Mesenchymal stem cell (in vitro differentiated cells and primary cell): Measurements from ENCODE around the gene LAPTM5.

Experiments used
- DNase-seq: peaks from one replicate; pipeline ENCODE4 v3.0.0-alpha.2; 2013
- H2AFZ ChIP-seq: one replicate; pipeline ENCODE4 v1.6.1; 2013; ENCODE audit warnings: low read depth, mild to moderate bottlenecking, control low read depth, inconsistent platforms, low read length, moderate library complexity
- H2AK5ac ChIP-seq: 2 replicates; pipeline ENCODE4 v1.6.1; 2013; ENCODE audit warnings: low read length, moderate library complexity, mild to moderate bottlenecking, inconsistent platforms; ENCODE audit not compliant: severe bottlenecking
- H2BK120ac ChIP-seq: one replicate; pipeline ENCODE4 v1.6.1; 2013; ENCODE audit warnings: low read depth, mild to moderate bottlenecking, inconsistent platforms, low read length, moderate library complexity
- H2BK12ac ChIP-seq, 2 experiments: one replicate each; pipeline ENCODE4 v1.6.1; 2013; ENCODE audit warnings: inconsistent platforms in 2 of 2, low read length in 2 of 2, mild to moderate bottlenecking in 2 of 2, moderate library complexity in 2 of 2, control low read depth in 1 of 2
- H2BK15ac ChIP-seq: one replicate; pipeline ENCODE4 v1.6.1; 2013; ENCODE audit warnings: mild to moderate bottlenecking, low read depth, inconsistent platforms; ENCODE audit not compliant: poor library complexity, severe bottlenecking
- H2BK5ac ChIP-seq: 2 replicates; pipeline ENCODE4 v1.6.1; 2013; ENCODE audit warnings: low read depth, mild to moderate bottlenecking, low read length, control low read depth, inconsistent platforms; ENCODE audit not compliant: poor library complexity, severe bottlenecking
- H3K14ac ChIP-seq, 2 experiments: one replicate each; pipeline ENCODE4 v1.6.1; 2013; ENCODE audit warnings: inconsistent platforms in 2 of 2, low read length in 2 of 2, control low read depth in 1 of 2, mild to moderate bottlenecking in 1 of 2, moderate library complexity in 1 of 2
- H3K18ac ChIP-seq, 2 experiments: one replicate each; pipeline ENCODE4 v1.6.1; 2013; ENCODE audit warnings: inconsistent platforms in 2 of 2, low read length in 2 of 2, control low read depth in 1 of 2, low read depth in 1 of 2, mild to moderate bottlenecking in 1 of 2
- H3K23ac ChIP-seq, 2 experiments: one replicate each; pipeline ENCODE4 v1.6.1; 2013; ENCODE audit warnings: inconsistent platforms in 2 of 2, low read length in 2 of 2, mild to moderate bottlenecking in 2 of 2, moderate library complexity in 2 of 2, control low read depth in 1 of 2
- H3K27ac ChIP-seq: 2 replicates; pipeline ENCODE4 v1.5.1; 2013; ENCODE audit warnings: mild to moderate bottlenecking, moderate library complexity, low read length, control low read depth, inconsistent platforms; ENCODE audit not compliant: poor library complexity, severe bottlenecking
- H3K27me3 ChIP-seq, 2 experiments: 2 replicates each; pipeline versions ENCODE4 v1.6.1 to v1.7.0; 2013; ENCODE audit warnings: low read length in 2 of 2, mild to moderate bottlenecking in 2 of 2, moderate library complexity in 2 of 2, control low read depth in 1 of 2, inconsistent platforms in 1 of 2; ENCODE audit not compliant: control insufficient read depth in 1 of 2, insufficient read depth in 1 of 2
- H3K36me3 ChIP-seq, 2 experiments: 2 replicates each; pipeline versions ENCODE4 v1.6.1 to v1.7.0; 2013; ENCODE audit warnings: low read length in 2 of 2, control low read depth in 1 of 2, inconsistent platforms in 1 of 2, low read depth in 1 of 2, mild to moderate bottlenecking in 1 of 2; ENCODE audit not compliant: insufficient read depth in 2 of 2, control insufficient read depth in 1 of 2
- H3K4ac ChIP-seq, 2 experiments: one replicate each; pipeline ENCODE4 v1.6.1; 2013; ENCODE audit warnings: inconsistent platforms in 2 of 2, low read length in 2 of 2, mild to moderate bottlenecking in 2 of 2, moderate library complexity in 2 of 2, control low read depth in 1 of 2, low read depth in 1 of 2
- H3K4me1 ChIP-seq: 2 replicates; pipeline ENCODE4 v1.6.1; 2013; ENCODE audit warnings: low read depth, low read length, control low read depth; ENCODE audit not compliant: control insufficient read depth, insufficient read depth
- H3K4me2 ChIP-seq: 2 replicates; pipeline ENCODE4 v1.6.1; 2013; ENCODE audit warnings: low read length, mild to moderate bottlenecking, inconsistent platforms; ENCODE audit not compliant: poor library complexity, severe bottlenecking
- H3K4me3 ChIP-seq, 2 experiments: 2 replicates each; pipeline versions ENCODE4 v1.5.1 to v1.7.0; 2013; ENCODE audit warnings: low read length in 2 of 2, mild to moderate bottlenecking in 2 of 2, control low read depth in 1 of 2, low read depth in 1 of 2; ENCODE audit not compliant: insufficient read depth in 1 of 2
- H3K79me1 ChIP-seq: replicated peaks from 2 replicates; pipeline ENCODE4 v1.6.1; 2013; ENCODE audit warnings: mild to moderate bottlenecking, control low read depth, low read length, inconsistent platforms; ENCODE audit not compliant: poor library complexity, severe bottlenecking
- H3K9ac ChIP-seq: 2 replicates; pipeline ENCODE4 v1.7.0; 2013; ENCODE audit warnings: mild to moderate bottlenecking, low read length, moderate library complexity
- H3K9me3 ChIP-seq: 2 replicates; pipeline ENCODE4 v1.7.0; 2013; ENCODE audit warnings: mild to moderate bottlenecking, low read length; ENCODE audit not compliant: control insufficient read depth
- H4K8ac ChIP-seq: one replicate; pipeline ENCODE4 v1.6.1; 2013; ENCODE audit warnings: inconsistent platforms, mild to moderate bottlenecking, low read length, moderate library complexity
- H4K91ac ChIP-seq: one replicate; pipeline ENCODE4 v1.6.1; 2013; ENCODE audit warnings: mild to moderate bottlenecking, low read length, inconsistent platforms
- WGBS: methylation state at CpG from one replicate; pipeline ENCODE4 v1.1.7; 2013; ENCODE audit warnings: mixed read lengths; 5-methylcytosine and 5-hydroxymethylcytosine counted together

The LAPTM5 gene

GRCh38 chr1:30738040-30738714, 19.4 kb downstream of the LAPTM5 start:
- Histone ChIP-seq H3K79me1 (no peaks in the 10 kb centered on the region), H3K4me2 (no peak overlapping the region), H3K36me3 (no peaks in the 10 kb centered on the region), H4K91ac (no peak overlapping the region), H3K9ac (no peak overlapping the region), H2BK120ac (no peak overlapping the region), H2BK5ac (no peak overlapping the region), H3K9me3 (peaks cover 6% of the 10 kb centered on the region), H3K23ac (no peak overlapping the region), H3K27ac (no peak overlapping the region), H2AFZ (no peak overlapping the region), H3K14ac (no peak overlapping the region), H4K8ac (no peak overlapping the region), H3K18ac (no peak overlapping the region), H2BK12ac (no peak overlapping the region), H2AK5ac (peak overlapping the region; percentile 2), H3K4ac (no peak overlapping the region), H2BK15ac (no peak overlapping the region), H3K4me1 (peaks cover 15% of the 10 kb centered on the region), H3K27me3 (peaks cover 0 to 71% of the 10 kb centered on the region in 2 experiments), H3K4me3 (no peak overlapping the region)
- 85% methylated on average over 5 of the region's 5 CpGs for WGBS
- no peak for DNase-seq

GRCh38 chr1:30737357-30738039, 20.1 kb downstream of the LAPTM5 start:
- no peaks in the 10 kb centered on the region for H3K36me3 ChIP-seq
- H3K9ac ChIP-seq = no peak overlapping the region
- WGBS = 95% methylated on average over 13 of the region's 14 CpGs
- H2BK120ac ChIP-seq = no peak overlapping the region
- H3K14ac ChIP-seq = no peak overlapping the region
- H2BK5ac ChIP-seq = no peak overlapping the region
- H3K23ac ChIP-seq = no peak overlapping the region
- no peak overlapping the region for H2AFZ ChIP-seq
- no peaks in the 10 kb centered on the region for H3K79me1 ChIP-seq
- peaks cover 6% of the 10 kb centered on the region for H3K9me3 ChIP-seq
- no peak overlapping the region for H3K18ac ChIP-seq
- no peak overlapping the region for H2AK5ac ChIP-seq
- H3K4me1 ChIP-seq = peaks cover 18% of the 10 kb centered on the region
- peak overlapping the region; percentile 9 for H4K91ac ChIP-seq
- no peak overlapping the region for H2BK12ac ChIP-seq
- H4K8ac ChIP-seq = no peak overlapping the region
- no peak overlapping the region for H2BK15ac ChIP-seq
- no peak overlapping the region for H3K4me3 ChIP-seq
- no peak overlapping the region for H3K27ac ChIP-seq
- peaks cover 0 to 68% of the 10 kb centered on the region in 2 experiments for H3K27me3 ChIP-seq
- no peak overlapping the region for H3K4ac ChIP-seq
- H3K4me2 ChIP-seq = no peak overlapping the region
- no peak for DNase-seq

DNA sequence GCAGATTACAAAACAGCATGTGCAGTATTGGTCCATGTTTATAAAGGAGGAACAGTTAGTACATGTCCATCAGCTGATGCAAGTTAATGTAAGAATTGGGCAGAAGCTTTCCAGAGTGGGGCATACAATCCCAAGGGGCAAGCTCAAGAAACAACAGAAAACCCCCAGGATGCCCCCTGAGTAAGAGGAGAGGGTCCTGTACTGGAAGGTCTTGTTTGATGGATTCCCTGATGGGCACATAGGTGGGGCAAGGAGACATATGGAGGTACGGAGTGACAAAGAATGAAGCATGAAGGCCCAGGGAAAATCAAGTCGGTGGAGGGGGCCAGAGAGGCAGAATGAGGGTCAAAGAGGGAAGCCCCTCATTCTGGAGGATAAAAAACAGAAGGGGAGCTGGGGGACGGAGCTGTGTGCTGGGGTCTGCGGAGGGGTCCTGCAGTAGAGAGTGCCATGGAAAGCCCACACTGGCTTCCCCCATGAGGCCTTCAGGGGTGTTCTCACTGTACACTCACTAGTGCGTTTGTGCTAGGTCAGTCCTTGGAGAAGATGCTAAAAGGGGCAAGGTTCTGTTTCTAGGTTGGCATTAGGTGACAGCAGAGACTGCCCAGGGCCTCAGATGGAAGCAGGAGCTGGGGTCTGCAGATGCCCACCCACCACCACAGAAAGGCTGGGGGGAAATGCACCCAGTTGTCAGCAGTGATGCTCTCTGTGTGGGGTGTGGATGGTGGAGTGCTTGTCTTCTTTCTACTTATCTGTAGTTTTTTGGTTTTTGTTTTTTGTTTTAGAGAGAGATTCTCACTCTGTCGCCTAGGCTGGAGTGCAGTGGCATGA, 21.7 kb downstream of the LAPTM5 start:
- Histone ChIP-seq H2BK15ac (no peak overlapping the region), H3K27me3 (peaks cover 0 to 61% of the 10 kb centered on the region in 2 experiments), H3K18ac (no peak overlapping the region), H2AK5ac (no peak overlapping the region), H3K9ac (no peak overlapping the region), H2BK5ac (no peak overlapping the region), H3K79me1 (no peaks in the 10 kb centered on the region), H3K4me1 (peaks cover 15% of the 10 kb centered on the region), H3K27ac (no peak overlapping the region), H3K14ac (no peak overlapping the region), H2BK120ac (no peak overlapping the region), H3K4me2 (no peak overlapping the region), H3K9me3 (peaks cover 6% of the 10 kb centered on the region), H3K4ac (no peak overlapping the region), H3K4me3 (no peak overlapping the region), H4K91ac (no peak overlapping the region), H2BK12ac (no peak overlapping the region), H3K23ac (no peak overlapping the region), H2AFZ (no peak overlapping the region), H3K36me3 (no peaks in the 10 kb centered on the region), H4K8ac (no peak overlapping the region)
- DNase-seq = no peak
- WGBS = 91% methylated on average over 5 of the region's 6 CpGs

DNA sequence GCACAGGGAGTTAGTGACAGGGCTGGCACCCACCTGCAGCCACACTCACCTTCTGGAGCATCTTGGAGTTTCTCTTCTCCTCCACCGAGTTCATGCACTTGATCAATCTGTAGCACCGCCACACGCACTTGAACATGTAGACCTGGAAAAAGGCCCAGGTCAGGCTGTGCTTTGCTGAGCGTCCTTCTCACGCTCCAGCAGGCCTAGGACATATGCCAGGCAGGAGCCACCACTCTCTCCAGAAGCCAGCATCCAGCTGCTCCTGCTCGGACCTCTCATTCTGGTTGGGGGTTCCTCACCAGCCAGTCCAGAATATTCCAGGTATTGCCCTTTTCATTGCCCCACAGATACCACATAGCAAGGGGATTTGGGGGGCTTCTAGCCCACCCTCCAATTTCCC, 22.4 kb downstream of the LAPTM5 start:
- H3K4me3 ChIP-seq = no peak overlapping the region
- H3K18ac ChIP-seq = no peak overlapping the region
- no peak overlapping the region for H3K14ac ChIP-seq
- H3K4me1 ChIP-seq = peaks cover 18% of the 10 kb centered on the region
- H3K27ac ChIP-seq = no peak overlapping the region
- H3K4me2 ChIP-seq = no peak overlapping the region
- H3K79me1 ChIP-seq = no peaks in the 10 kb centered on the region
- no peak overlapping the region for H2BK5ac ChIP-seq
- H2BK15ac ChIP-seq = no peak overlapping the region
- H2BK120ac ChIP-seq = no peak overlapping the region
- H2AFZ ChIP-seq = no peak overlapping the region
- no peak for DNase-seq
- H3K36me3 ChIP-seq = no peaks in the 10 kb centered on the region
- H3K23ac ChIP-seq = no peak overlapping the region
- no peak overlapping the region for H4K8ac ChIP-seq
- H2AK5ac ChIP-seq = no peak overlapping the region
- WGBS = 91% methylated on average over 6 of the region's 6 CpGs
- H3K4ac ChIP-seq = no peak overlapping the region
- H3K9ac ChIP-seq = no peak overlapping the region
- H3K9me3 ChIP-seq = peaks cover 6% of the 10 kb centered on the region
- H3K27me3 ChIP-seq = peaks cover 0 to 63% of the 10 kb centered on the region in 2 experiments
- H4K91ac ChIP-seq = no peak overlapping the region
- no peak overlapping the region for H2BK12ac ChIP-seq
